ENCODE data around the gene TULP3. TPM values are rescaled to one million over a fixed set of nuclear protein-coding genes. Genes with fewer than 3 reads are reported as not detected.
A peak's percentile ranks its signal among the peaks of the same experiment; 100 is the strongest.

The TULP3 gene
- total and polyA plus RNA-seq, 10 of the 15 experiments (the other 5 are each of a cell fraction or from before 2014, with no cell fraction given): 3.1 to 10.4 (median 8.1) TPM

DNA sequence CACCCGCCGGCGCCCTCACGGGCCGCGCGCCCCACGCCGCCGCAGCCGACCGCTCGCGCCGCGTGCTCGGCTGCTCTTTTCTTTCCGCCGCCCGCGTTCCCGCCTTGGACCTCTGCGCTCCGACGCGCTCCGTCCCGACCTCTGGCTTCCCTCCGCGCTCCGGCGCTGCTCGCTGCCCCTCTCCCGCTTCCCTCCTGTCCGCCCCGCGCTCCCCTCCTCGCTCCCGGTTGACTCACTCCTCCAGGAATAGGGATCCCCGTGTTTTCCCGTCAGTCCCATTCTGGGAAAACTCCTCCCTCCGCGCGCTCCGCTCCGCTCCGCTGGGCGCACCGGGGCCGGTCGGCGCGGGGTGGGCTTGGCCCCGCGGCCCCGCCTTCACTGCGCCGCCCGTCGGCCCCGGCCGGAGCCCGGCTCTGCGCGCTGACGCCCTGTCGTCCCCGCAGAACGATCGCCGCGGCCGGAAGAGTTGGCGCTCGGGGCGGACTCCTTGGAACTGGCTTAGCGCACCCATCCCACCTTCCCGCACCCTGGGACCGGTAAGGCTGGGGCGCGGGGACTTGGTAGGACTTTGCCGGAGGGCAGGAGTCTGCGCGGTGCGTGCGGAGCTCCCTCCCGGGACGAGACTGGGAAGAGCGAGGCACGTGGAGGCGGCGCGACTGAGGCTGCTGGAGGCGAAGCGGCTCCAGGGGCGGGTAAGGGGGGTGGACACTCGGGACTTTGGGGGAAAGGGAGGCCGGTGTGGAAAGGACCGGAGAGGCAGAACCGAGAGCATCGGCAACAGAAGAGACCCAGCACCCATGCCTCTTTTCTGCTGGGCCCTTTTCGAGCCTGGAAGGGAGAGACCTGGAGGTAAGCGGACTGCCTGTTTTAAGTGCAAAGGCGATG lies 69.1 kb downstream of the TULP3 start:
- peak overlapping the region; percentile 74 for H3K4me2 ChIP-seq (ENCODE audit: control insufficient read depth, insufficient read depth)
- 11% methylated on average over 82 of the region's 104 CpGs for WGBS (ENCODE audit: insufficient coverage, insufficient replicate concordance, low lambda C conversion rate, missing lambda C conversion rate)
- intact Hi-C loops (cut with micrococcal nuclease; ENCODE audit: unreplicated experiment) (no loop called here), in situ Hi-C loops (cut with MboI) (no loop called here)
- H3K79me2 ChIP-seq (ENCODE audit: control insufficient read depth, insufficient read depth, low read length): no peaks in the 10 kb centered on the region
- H3K27ac ChIP-seq (ENCODE audit: control insufficient read depth, insufficient read depth): no peak overlapping the region
- ChIA-PET SMC1A (ENCODE audit: uncharacterized antibody, unreplicated experiment) (no interaction called here), POLR2A (no interaction called here), CTCF (no interaction called here), RAD21 (ENCODE audit: unreplicated experiment) (no interaction called here)
- BruUV-seq (replicated peaks): no TSS peak
- peak overlapping the region; percentile 58 for H2AFZ ChIP-seq (ENCODE audit: control insufficient read depth, low read depth, low read length)
- peak; percentile 79 for ATAC-seq
- H3K9me3 ChIP-seq (replicated peaks; ENCODE audit: control insufficient read depth, insufficient read depth, low read length): no peaks in the 10 kb centered on the region
- H4K20me1 ChIP-seq (ENCODE audit: control insufficient read depth, insufficient read depth): no peaks in the 10 kb centered on the region; the same call in 1 of the 2 replicates
- H3K36me3 ChIP-seq (ENCODE audit: control insufficient read depth in 2 of 2, insufficient read depth in 2 of 2, low read length in 1 of 2): no peaks in the 10 kb centered on the region
- no peak for FAIRE-seq
- H3K4me3 ChIP-seq: peak overlapping the region; percentile 44; the same call in 1 of the 2 replicates
- H3K4me1 ChIP-seq (ENCODE audit: control insufficient read depth, insufficient read depth, low read length): no peaks in the 10 kb centered on the region; the same call in 1 of the 2 replicates
- no peak for DNase-seq (ENCODE audit: low read depth, low spot score)
- H3K27me3 ChIP-seq (replicated peaks in 1 of 2; ENCODE audit: control insufficient read depth in 2 of 2, insufficient read depth in 2 of 2, low read length in 1 of 2): peaks cover 3 to 11% of the 10 kb centered on the region in 2 experiments; a peak in 3 of 4 replicates
- H3K9ac ChIP-seq (ENCODE audit: control insufficient read depth, insufficient read depth, low read length): peak overlapping the region; percentile 16; the same call in 1 of the 2 replicates
- no peak for TF ChIP-seq NR2C1 (IDR thresholded peaks at IDR 0.05)
- TF ChIP-seq HDAC6 (IDR thresholded peaks at IDR 0.05; ENCODE audit: unreplicated experiment): peak; percentile 68
- no peak for TF ChIP-seq SMC3 (IDR thresholded peaks at IDR 0.05; ENCODE audit: borderline replicate concordance, low read length)
- TF ChIP-seq USF2 (IDR thresholded peaks at IDR 0.05; ENCODE audit: borderline replicate concordance, low read depth, low read length): no peak
- TF ChIP-seq SUZ12 (IDR thresholded peaks at IDR 0.05; ENCODE audit: unreplicated experiment): peak; percentile 78
- no peak for TF ChIP-seq HDAC2 (IDR thresholded peaks at IDR 0.05)
- TF ChIP-seq SRF (IDR thresholded peaks at IDR 0.05; ENCODE audit: low read depth in 2 of 2, low read length in 2 of 2): no peak
